Loucy (cell line): ENCODE data around the gene NDC1.

Source experiments
- EZH2phosphoT487 ChIP-seq: fragments of 200-600 bp; IDR thresholded peaks from 2 replicates; pipeline ENCODE4 v1.6.1; 2018; ENCODE audit warnings: antibody characterized with exemption, mild to moderate bottlenecking, moderate library complexity, borderline replicate concordance
- TF ChIP-seq, protein P1 (sequence below): fragments of 200-600 bp; sonication (generic); conservative IDR thresholded peaks from 2 replicates; pipeline ENCODE4 v1.5.1; 2014; ENCODE audit warnings: mild to moderate bottlenecking, antibody characterized with exemption, low read length

- no peak for TF ChIP-seq EZH2phosphoT487
- TF ChIP-seq, protein P1, sequence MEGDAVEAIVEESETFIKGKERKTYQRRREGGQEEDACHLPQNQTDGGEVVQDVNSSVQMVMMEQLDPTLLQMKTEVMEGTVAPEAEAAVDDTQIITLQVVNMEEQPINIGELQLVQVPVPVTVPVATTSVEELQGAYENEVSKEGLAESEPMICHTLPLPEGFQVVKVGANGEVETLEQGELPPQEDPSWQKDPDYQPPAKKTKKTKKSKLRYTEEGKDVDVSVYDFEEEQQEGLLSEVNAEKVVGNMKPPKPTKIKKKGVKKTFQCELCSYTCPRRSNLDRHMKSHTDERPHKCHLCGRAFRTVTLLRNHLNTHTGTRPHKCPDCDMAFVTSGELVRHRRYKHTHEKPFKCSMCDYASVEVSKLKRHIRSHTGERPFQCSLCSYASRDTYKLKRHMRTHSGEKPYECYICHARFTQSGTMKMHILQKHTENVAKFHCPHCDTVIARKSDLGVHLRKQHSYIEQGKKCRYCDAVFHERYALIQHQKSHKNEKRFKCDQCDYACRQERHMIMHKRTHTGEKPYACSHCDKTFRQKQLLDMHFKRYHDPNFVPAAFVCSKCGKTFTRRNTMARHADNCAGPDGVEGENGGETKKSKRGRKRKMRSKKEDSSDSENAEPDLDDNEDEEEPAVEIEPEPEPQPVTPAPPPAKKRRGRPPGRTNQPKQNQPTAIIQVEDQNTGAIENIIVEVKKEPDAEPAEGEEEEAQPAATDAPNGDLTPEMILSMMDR, result no peak
Measured at GRCh38 chr1:53731043-53731600, 107.0 kb downstream of the NDC1 start.
